ENCODE data around the gene HSD17B1. TPM values are rescaled to one million over a fixed set of nuclear protein-coding genes. Genes with fewer than 3 reads are reported as not detected.

The HSD17B1 gene
- total and polyA plus RNA-seq, 2 of the 4 experiments (the other 2 are of a cell fraction): 0.72 to 1.4 TPM

GRCh38 chr17:42574463-42574862 is 21.7 kb downstream of the HSD17B1 start:
- Histone ChIP-seq H2BK15ac (ENCODE audit: low read depth, low read length) (no peak overlapping the region), H4K8ac (ENCODE audit: low read depth in 2 of 2, low read length in 2 of 2) (no peak overlapping the region), H3K14ac (replicated peaks; ENCODE audit: low read depth, low read length) (no peak overlapping the region), H4K20me1 (ENCODE audit: insufficient read depth, low read length) (peaks cover 8% of the 10 kb centered on the region; the same call in 1 of the 2 replicates), H3K18ac (ENCODE audit: low read depth, low read length) (no peak overlapping the region), H3K79me1 (ENCODE audit: low read depth in 1 of 2, low read length in 2 of 2) (peaks cover 38 to 77% of the 10 kb centered on the region in 2 experiments; a peak in 3 of 4 replicates), H3K9me3 (ENCODE audit: control insufficient read depth, insufficient read depth, low read length) (no peaks in the 10 kb centered on the region), H3K4me3 (ENCODE audit: insufficient read depth, low read depth, low read length) (no peak overlapping the region), H3K36me3 (ENCODE audit: control insufficient read depth, insufficient read depth, low read length) (peaks cover 40% of the 10 kb centered on the region), H2AFZ (replicated peaks; ENCODE audit: low read length, poor library complexity) (no peak overlapping the region), H2BK20ac (ENCODE audit: low read depth, low read length) (no peak overlapping the region), H3K23ac (ENCODE audit: low read depth, low read length) (no peak overlapping the region), H4K5ac (ENCODE audit: low read depth, low read length) (no peak overlapping the region), H3K27ac (ENCODE audit: insufficient read depth, low read length) (no peak overlapping the region), H3K4me2 (ENCODE audit: low read depth, low read length) (no peak overlapping the region), H2BK5ac (ENCODE audit: low read depth, low read length, poor library complexity, severe bottlenecking) (no peak overlapping the region), H3K9ac (ENCODE audit: low read depth, low read length) (no peak overlapping the region), H2AK5ac (ENCODE audit: low read depth, low read length) (no peak overlapping the region), H3K4me1 (ENCODE audit: control insufficient read depth, insufficient read depth, low read length) (peaks cover 5% of the 10 kb centered on the region), H2BK120ac (ENCODE audit: low read depth, low read length) (no peak overlapping the region), H3K4ac (ENCODE audit: low read depth, low read length) (no peak overlapping the region), H2AK9ac (replicated peaks; ENCODE audit: low read depth, low read length, poor library complexity) (no peak overlapping the region), H4K91ac (ENCODE audit: insufficient read depth, low read depth, low read length) (no peak overlapping the region), H3K9me1 (ENCODE audit: insufficient read depth, low read length) (no peaks in the 10 kb centered on the region), H3K56ac (ENCODE audit: extremely low read depth, insufficient read depth, low read length) (no peak overlapping the region), H3K27me3 (ENCODE audit: control insufficient read depth, insufficient read depth, low read length) (no peaks in the 10 kb centered on the region)
- no peak for ATAC-seq (ENCODE audit: low read depth)
- dilution Hi-C loops (cut with HindIII; ENCODE audit: low sequenced_read_pairs, unreplicated experiment): no loop called here
- POLR2A ChIA-PET (ENCODE audit: unreplicated experiment): no interaction called here
- no peak for TF ChIP-seq MXI1 (IDR thresholded peaks at IDR 0.05; ENCODE audit: borderline replicate concordance, low read depth, low read length)
- TF ChIP-seq CEBPB (IDR thresholded peaks at IDR 0.05; ENCODE audit: low read depth, low read length): no peak
- no peak for TF ChIP-seq BHLHE40 (IDR thresholded peaks at IDR 0.05; ENCODE audit: low read depth, low read length)
- no peak for TF ChIP-seq SMC3 (IDR thresholded peaks at IDR 0.05; ENCODE audit: low read depth, low read length)
- no peak for TF ChIP-seq FOS (IDR thresholded peaks at IDR 0.05; ENCODE audit: low read depth, low read length)
- TF ChIP-seq, protein P1, sequence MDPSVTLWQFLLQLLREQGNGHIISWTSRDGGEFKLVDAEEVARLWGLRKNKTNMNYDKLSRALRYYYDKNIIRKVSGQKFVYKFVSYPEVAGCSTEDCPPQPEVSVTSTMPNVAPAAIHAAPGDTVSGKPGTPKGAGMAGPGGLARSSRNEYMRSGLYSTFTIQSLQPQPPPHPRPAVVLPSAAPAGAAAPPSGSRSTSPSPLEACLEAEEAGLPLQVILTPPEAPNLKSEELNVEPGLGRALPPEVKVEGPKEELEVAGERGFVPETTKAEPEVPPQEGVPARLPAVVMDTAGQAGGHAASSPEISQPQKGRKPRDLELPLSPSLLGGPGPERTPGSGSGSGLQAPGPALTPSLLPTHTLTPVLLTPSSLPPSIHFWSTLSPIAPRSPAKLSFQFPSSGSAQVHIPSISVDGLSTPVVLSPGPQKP (IDR thresholded peaks at IDR 0.05; ENCODE audit: borderline replicate concordance, low read depth, low read length): no peak
- TF ChIP-seq CHD1 (IDR thresholded peaks at IDR 0.05; ENCODE audit: low read depth, low read length): no peak
- TF ChIP-seq RAD21 (IDR thresholded peaks at IDR 0.05; ENCODE audit: low read length): no peak
- no peak for TF ChIP-seq USF2 (IDR thresholded peaks at IDR 0.05; ENCODE audit: low read depth, low read length)
- no peak for TF ChIP-seq RFX5 (IDR thresholded peaks at IDR 0.05; ENCODE audit: low read depth, low read length)
- no peak for TF ChIP-seq POLR2A (IDR thresholded peaks at IDR 0.05; ENCODE audit: low read depth, low read length)
- no peak for TF ChIP-seq RCOR1 (IDR thresholded peaks at IDR 0.05; ENCODE audit: insufficient replicate concordance, low read length)
- TF ChIP-seq NFE2L2 (IDR thresholded peaks at IDR 0.05; ENCODE audit: low read depth, low read length): no peak
- TF ChIP-seq MAFK (IDR thresholded peaks at IDR 0.05; ENCODE audit: low read depth, low read length): no peak
- no peak for TF ChIP-seq MAZ (IDR thresholded peaks at IDR 0.05; ENCODE audit: borderline replicate concordance, low read depth, low read length)
- TF ChIP-seq, protein P2, sequence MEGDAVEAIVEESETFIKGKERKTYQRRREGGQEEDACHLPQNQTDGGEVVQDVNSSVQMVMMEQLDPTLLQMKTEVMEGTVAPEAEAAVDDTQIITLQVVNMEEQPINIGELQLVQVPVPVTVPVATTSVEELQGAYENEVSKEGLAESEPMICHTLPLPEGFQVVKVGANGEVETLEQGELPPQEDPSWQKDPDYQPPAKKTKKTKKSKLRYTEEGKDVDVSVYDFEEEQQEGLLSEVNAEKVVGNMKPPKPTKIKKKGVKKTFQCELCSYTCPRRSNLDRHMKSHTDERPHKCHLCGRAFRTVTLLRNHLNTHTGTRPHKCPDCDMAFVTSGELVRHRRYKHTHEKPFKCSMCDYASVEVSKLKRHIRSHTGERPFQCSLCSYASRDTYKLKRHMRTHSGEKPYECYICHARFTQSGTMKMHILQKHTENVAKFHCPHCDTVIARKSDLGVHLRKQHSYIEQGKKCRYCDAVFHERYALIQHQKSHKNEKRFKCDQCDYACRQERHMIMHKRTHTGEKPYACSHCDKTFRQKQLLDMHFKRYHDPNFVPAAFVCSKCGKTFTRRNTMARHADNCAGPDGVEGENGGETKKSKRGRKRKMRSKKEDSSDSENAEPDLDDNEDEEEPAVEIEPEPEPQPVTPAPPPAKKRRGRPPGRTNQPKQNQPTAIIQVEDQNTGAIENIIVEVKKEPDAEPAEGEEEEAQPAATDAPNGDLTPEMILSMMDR (conservative IDR thresholded peaks at IDR 0.05; ENCODE audit: low read depth, low read length): no peak
- DNase-seq: no peak
- intact Hi-C loops (cut with micrococcal nuclease): no loop called here
- BruUV-seq (replicated peaks): no TSS peak
- CTCF ChIA-PET: no interaction called here
- in situ Hi-C loops (cut with MboI; ENCODE audit: low sequenced_read_pairs): no loop called here
- no CpG with 5 or more reads among the region's 3 CpGs for WGBS, 2 experiments (ENCODE audit: extremely low coverage in 2 of 2, insufficient read length in 1 of 2)

Measured in IMR-90 (cell line).